Kidney epithelial cell (primary cell): ENCODE results near the gene SRRM3. TPM values are rescaled to one million over a fixed set of nuclear protein-coding genes. Genes with fewer than 3 reads are reported as not detected.

ENCODE experiments used
- DNase-seq: peaks from one replicate; pipeline ENCODE4 v3.0.0-alpha.2; 2010; ENCODE audit warnings: low read depth
- H3K27me3 ChIP-seq: 2 replicates; pipeline ENCODE4 v1.6.0; 2011; ENCODE audit warnings: low read length; ENCODE audit not compliant: control insufficient read depth, insufficient read depth
- H3K36me3 ChIP-seq: 2 replicates; pipeline ENCODE4 v1.5.1; 2011; ENCODE audit warnings: low read length; ENCODE audit not compliant: control insufficient read depth, insufficient read depth
- H3K4me3 ChIP-seq: 2 replicates; pipeline ENCODE4 v1.5.1; 2011; ENCODE audit warnings: low read depth, mild to moderate bottlenecking, control low read depth, low read length
- total RNA-seq: library from RNA; depleted of rRNA; stranded (reverse); fragments of >200 nt; gene quantifications from 2 replicates; pipeline ENCODE4 v1.2.3, GENCODE V29; 2015
- TF ChIP-seq, protein P1 (sequence below): IDR thresholded peaks from 2 replicates; pipeline ENCODE4 v1.5.1; 2011; ENCODE audit warnings: mild to moderate bottlenecking, moderate library complexity, low read length, control low read depth, inconsistent platforms; ENCODE audit not compliant: insufficient read depth, poor library complexity, severe bottlenecking

Gene SRRM3
- total RNA-seq, 1 donor from 2014 or later: 0.21 TPM

DNA sequence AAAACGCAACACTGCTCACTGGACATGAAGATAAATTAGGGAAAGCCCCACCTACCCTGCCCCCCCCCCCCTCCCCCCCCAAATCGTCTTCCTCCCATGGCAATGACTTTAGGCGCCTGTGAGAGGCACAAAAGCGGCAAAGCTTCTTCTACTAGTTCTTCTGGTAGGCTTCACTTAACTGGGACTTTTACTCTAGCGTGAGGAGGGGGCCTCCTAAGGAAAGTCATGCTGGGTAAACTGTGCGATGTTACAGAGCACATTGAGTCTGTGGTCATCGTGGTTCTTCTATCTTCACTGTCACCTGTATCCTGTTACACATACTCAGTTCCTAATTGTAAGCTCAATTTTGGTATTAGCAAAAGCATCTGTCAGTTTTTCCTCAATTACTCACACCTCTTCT lies 125.9 kb downstream of the SRRM3 start:
- no peak for DNase-seq
- peaks cover 3% of the 10 kb centered on the region for H3K36me3 ChIP-seq
- H3K27me3 ChIP-seq: no peaks in the 10 kb centered on the region
- no peak overlapping the region for H3K4me3 ChIP-seq
- TF ChIP-seq, protein P1, sequence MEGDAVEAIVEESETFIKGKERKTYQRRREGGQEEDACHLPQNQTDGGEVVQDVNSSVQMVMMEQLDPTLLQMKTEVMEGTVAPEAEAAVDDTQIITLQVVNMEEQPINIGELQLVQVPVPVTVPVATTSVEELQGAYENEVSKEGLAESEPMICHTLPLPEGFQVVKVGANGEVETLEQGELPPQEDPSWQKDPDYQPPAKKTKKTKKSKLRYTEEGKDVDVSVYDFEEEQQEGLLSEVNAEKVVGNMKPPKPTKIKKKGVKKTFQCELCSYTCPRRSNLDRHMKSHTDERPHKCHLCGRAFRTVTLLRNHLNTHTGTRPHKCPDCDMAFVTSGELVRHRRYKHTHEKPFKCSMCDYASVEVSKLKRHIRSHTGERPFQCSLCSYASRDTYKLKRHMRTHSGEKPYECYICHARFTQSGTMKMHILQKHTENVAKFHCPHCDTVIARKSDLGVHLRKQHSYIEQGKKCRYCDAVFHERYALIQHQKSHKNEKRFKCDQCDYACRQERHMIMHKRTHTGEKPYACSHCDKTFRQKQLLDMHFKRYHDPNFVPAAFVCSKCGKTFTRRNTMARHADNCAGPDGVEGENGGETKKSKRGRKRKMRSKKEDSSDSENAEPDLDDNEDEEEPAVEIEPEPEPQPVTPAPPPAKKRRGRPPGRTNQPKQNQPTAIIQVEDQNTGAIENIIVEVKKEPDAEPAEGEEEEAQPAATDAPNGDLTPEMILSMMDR: no peak

DNA sequence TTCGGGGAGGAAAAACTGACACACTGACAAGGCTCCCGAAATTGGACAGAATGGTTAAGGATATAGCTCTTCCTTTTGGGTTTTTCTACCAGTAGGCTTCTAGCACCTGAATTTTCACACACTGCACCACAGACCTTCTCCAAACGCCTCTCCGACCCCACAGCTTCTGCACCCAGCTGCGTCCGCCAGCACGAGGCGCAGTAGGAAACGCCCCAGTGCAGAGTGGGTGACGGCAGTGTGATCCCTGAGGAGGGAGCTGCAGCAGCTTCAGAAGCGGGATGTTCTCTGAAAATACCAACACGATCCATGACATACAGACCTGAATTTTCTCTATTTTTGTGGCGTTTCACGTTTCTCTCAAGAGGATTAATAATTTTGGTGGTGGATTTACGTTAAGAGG lies 126.7 kb downstream of the SRRM3 start:
- H3K36me3 ChIP-seq: peaks cover 3% of the 10 kb centered on the region

DNA sequence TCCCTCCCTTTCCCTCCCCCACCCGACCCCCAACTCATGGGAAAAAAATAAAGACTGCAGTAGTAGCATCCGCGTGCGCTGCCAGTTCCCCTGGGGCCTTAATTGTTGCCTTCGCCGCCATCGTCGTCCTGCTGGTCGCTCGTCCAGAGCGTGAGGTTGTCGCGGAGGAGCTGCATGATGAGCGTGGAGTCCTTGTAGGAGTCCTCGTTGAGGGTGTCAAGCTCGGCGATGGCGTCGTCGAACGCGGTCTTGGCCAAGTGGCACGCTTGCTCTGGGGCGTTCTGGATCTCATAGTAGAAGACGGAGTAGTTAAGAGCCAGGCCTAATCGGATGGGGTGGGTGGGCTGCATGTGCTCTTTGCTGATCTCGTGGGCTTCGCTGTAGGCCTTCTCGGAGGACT lies 127.8 kb downstream of the SRRM3 start:
- DNase-seq: no peak
- Histone ChIP-seq H3K4me3 (no peak overlapping the region), H3K27me3 (no peaks in the 10 kb centered on the region), H3K36me3 (peaks cover 3% of the 10 kb centered on the region)
- TF ChIP-seq, protein P1: no peak

More for the DNA sequence above, 126.7 kb downstream of the SRRM3 start:
- H3K27me3 ChIP-seq: no peaks in the 10 kb centered on the region
- DNase-seq: no peak
- H3K4me3 ChIP-seq: no peak overlapping the region
- TF ChIP-seq, protein P1: no peak

DNA sequence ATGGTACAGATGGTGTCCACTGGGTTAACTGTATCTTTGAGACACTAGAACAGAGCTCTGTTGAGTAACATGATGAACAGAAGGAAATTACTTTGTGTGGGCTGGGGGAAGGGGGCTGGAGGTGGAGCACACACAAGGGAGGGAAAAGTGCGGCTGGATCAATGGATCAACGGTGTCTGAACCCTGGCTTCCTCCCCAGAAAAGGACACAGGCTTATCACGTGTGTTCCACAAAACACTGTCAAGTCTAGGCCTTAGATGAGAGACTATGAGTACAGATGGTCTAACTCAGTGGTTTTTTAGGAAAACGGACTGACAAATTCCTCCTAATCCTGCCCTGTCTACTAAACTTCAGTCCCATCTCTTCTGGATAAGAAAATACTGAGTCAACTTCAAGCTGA lies 128.6 kb downstream of the SRRM3 start:
- TF ChIP-seq, protein P1: no peak
- no peak for DNase-seq
- Histone ChIP-seq H3K27me3 (no peaks in the 10 kb centered on the region), H3K36me3 (peaks cover 3% of the 10 kb centered on the region), H3K4me3 (no peak overlapping the region)

DNA sequence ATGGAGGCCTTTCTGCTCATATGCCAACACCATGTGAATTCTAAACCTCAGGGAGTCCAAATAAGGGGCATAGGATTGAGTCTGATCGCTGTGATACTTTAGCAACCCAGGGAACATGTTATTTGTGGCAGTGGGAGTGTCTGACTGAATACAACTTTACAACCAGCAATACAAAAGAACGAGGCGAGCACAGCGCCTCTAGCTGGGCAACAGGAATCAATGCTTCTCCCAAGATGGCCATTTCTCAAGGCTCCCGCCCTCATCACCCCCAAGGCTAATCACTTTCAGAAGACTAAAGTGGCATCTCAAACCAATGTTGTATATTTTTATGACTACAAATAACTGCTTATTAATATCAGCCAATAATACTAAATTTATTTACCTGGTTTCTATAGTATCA lies 129.0 kb downstream of the SRRM3 start:
- TF ChIP-seq, protein P1: no peak
- no peak for DNase-seq
- H3K36me3 ChIP-seq: peaks cover 3% of the 10 kb centered on the region
- no peak overlapping the region for H3K4me3 ChIP-seq
- no peaks in the 10 kb centered on the region for H3K27me3 ChIP-seq

DNA sequence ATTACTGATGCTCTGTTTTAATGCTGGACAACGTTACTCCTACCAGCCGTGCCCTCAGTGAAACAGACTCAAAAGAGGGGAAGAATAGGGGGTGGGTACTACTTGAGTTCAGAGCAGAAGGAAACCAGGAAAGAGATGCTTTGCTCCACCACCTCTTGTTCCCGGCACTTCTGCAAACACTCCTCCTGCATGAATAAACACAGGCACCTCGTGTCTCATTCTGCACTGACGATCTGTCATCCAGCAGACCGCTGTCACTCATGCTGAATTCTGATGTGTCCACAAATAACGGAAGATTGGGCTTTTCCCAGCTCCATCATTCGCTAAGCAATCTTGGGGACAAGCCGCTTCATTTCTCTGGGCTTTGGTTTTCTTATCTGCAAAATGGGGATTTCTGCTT lies 130.4 kb downstream of the SRRM3 start:
- Histone ChIP-seq H3K36me3 (peaks cover 1% of the 10 kb centered on the region), H3K27me3 (no peaks in the 10 kb centered on the region), H3K4me3 (no peak overlapping the region)
- no peak for DNase-seq
- TF ChIP-seq, protein P1: no peak
